BE2C (cell line): ENCODE measurements around the gene SPTBN5.

ENCODE experiments used
- DNase-seq: peaks from one replicate; pipeline ENCODE4 v3.0.0-alpha.2; 2020
- H3K27me3 ChIP-seq: fragments of 250-450 bp; sonication (Bioruptor Pico); 2 replicates; pipeline ENCODE4 v1.5.1; 2020; ENCODE audit warnings: mild to moderate bottlenecking
- H3K36me3 ChIP-seq: fragments of 250-450 bp; sonication (Bioruptor Pico); 2 replicates; pipeline ENCODE4 v1.5.1; 2020; ENCODE audit warnings: mild to moderate bottlenecking
- H3K4me1 ChIP-seq: fragments of 250-450 bp; sonication (Bioruptor Pico); 2 replicates; pipeline ENCODE4 v1.5.1; 2020
- H3K4me3 ChIP-seq: 2 replicates; pipeline ENCODE4 v1.5.1; 2011; ENCODE audit warnings: low read depth, low read length
- H3K9me3 ChIP-seq: fragments of 250-450 bp; sonication (Bioruptor Pico); 2 replicates; pipeline ENCODE4 v1.5.1; 2020
- TF ChIP-seq, protein P1 (sequence below): IDR thresholded peaks from 2 replicates; pipeline ENCODE4 v1.5.1; 2012; ENCODE audit warnings: mild to moderate bottlenecking, low read depth, low read length

SPTBN5 gene

DNA sequence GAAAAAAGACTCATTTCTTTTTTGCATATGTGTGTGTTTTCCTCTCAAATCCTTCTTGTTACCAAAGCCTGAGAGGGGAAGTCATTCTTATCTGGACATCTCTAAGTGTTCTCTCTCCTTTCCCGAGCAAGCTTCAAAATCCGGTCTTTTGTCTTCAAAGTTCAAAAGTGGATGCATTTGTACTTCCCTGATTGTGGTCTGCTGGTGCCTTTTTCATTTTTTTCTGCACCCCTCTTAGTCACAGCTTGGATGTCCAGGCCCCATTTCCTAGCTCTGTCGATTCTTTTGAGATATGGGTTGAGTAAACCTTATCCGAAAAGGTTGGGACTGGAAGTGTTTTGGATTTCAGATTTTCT lies 43.7 kb upstream of the SPTBN5 start:
- no peak overlapping the region for H3K4me3 ChIP-seq
- TF ChIP-seq, protein P1, sequence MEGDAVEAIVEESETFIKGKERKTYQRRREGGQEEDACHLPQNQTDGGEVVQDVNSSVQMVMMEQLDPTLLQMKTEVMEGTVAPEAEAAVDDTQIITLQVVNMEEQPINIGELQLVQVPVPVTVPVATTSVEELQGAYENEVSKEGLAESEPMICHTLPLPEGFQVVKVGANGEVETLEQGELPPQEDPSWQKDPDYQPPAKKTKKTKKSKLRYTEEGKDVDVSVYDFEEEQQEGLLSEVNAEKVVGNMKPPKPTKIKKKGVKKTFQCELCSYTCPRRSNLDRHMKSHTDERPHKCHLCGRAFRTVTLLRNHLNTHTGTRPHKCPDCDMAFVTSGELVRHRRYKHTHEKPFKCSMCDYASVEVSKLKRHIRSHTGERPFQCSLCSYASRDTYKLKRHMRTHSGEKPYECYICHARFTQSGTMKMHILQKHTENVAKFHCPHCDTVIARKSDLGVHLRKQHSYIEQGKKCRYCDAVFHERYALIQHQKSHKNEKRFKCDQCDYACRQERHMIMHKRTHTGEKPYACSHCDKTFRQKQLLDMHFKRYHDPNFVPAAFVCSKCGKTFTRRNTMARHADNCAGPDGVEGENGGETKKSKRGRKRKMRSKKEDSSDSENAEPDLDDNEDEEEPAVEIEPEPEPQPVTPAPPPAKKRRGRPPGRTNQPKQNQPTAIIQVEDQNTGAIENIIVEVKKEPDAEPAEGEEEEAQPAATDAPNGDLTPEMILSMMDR: no peak
- no peaks in the 10 kb centered on the region for H3K36me3 ChIP-seq
- no peak for DNase-seq
- H3K4me1 ChIP-seq: no peaks in the 10 kb centered on the region; the same call in none of the 2 replicates
- H3K27me3 ChIP-seq: no peaks in the 10 kb centered on the region
- no peaks in the 10 kb centered on the region for H3K9me3 ChIP-seq

DNA sequence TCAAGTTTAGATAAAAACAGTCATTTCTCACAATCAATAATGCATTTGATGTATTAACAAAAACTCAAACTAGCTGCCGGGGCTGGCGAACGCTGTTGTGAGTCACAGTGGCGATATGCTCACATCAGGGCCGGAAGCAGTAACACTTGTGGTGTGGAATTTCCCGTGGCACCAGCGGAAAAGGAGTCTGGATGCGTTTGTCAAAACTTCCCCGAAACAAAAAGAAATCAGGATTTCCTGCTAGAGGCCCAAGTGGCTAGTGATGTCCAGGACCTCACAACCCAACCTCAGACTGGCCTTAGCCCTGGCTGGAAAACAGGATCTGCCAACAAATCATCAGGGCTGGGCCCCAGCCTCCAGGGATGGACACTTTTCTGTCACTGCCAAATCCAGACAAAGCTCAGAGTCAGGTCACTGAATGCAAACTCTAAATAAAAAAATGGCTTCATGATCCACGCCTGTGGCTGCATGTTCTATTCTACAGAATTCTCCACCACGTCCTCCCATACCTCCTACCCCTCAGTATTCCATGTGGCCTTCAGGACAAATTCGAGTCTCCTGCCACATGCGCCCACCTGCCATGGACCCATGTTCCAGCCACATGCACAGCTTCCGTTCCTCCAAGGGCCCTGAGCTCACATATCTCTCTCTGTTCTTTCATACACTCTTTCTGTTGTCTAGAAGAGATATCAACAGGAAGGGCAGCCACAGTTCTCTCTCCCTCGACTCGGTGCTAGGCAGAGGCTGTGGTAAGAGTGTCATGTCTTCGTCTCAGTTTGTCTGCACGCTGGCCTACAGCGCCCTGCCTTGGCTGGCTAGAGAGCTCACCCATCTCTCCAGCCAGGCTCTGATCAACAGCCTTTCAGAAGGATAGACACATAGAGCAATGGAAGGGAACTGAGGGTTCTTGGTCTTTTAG lies 43.1 kb upstream of the SPTBN5 start:
- H3K36me3 ChIP-seq: no peaks in the 10 kb centered on the region
- TF ChIP-seq, protein P1: no peak

DNA sequence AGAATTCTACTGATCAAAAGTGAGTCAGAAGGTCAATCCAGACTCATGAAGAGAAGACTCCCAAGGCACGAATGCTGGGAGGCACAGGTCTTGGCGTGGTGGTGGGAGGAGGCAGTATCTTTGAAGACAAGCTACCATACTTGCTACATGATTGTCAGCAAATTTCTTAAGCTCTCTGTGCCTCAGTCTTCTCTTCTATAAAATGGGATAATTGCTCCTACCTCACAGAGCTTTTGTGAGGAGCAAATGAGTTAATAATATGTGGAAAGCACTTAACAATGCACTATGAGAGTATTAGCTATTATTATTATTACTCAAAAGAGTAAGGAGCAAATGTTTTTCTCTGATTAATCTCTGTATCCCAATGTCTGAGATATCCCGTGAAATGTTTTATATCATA lies 42.3 kb upstream of the SPTBN5 start:
- TF ChIP-seq, protein P1: no peak
- no peak for DNase-seq
- H3K36me3 ChIP-seq: no peaks in the 10 kb centered on the region
- H3K4me1 ChIP-seq: no peaks in the 10 kb centered on the region; the same call in none of the 2 replicates
- no peak overlapping the region for H3K4me3 ChIP-seq
- H3K9me3 ChIP-seq: no peaks in the 10 kb centered on the region
- no peaks in the 10 kb centered on the region for H3K27me3 ChIP-seq

More for the DNA sequence above, 43.1 kb upstream of the SPTBN5 start:
- no peaks in the 10 kb centered on the region for H3K9me3 ChIP-seq
- DNase-seq: no peak
- H3K4me1 ChIP-seq: no peaks in the 10 kb centered on the region; the same call in none of the 2 replicates
- no peaks in the 10 kb centered on the region for H3K27me3 ChIP-seq
- no peak overlapping the region for H3K4me3 ChIP-seq

DNA sequence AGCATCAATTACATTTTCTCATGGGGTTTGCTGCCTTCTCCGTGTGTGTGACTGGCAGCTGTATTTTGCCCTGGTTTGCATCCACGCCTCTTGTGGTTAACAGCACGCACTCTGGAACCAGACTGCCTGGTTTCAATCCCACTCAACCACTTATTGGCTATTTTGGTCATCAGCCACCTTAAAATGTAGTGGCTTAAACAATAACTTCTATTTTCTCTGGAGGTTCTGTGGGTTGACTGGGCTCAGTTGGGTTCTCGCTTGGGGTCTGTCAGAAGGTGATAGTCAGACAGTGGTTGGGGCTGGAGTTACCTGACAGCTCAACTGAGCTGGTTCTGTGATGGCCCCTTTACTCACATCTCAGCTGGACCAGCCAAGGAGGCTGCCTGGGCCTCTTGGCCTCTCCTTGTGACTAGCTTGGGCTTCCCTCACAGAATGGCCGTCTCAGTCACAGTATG lies 41.7 kb upstream of the SPTBN5 start:
- Histone ChIP-seq H3K36me3 (no peaks in the 10 kb centered on the region), H3K4me3 (no peak overlapping the region), H3K9me3 (no peaks in the 10 kb centered on the region), H3K4me1 (no peaks in the 10 kb centered on the region; the same call in none of the 2 replicates), H3K27me3 (no peaks in the 10 kb centered on the region)
- no peak for DNase-seq
- TF ChIP-seq, protein P1: no peak

DNA sequence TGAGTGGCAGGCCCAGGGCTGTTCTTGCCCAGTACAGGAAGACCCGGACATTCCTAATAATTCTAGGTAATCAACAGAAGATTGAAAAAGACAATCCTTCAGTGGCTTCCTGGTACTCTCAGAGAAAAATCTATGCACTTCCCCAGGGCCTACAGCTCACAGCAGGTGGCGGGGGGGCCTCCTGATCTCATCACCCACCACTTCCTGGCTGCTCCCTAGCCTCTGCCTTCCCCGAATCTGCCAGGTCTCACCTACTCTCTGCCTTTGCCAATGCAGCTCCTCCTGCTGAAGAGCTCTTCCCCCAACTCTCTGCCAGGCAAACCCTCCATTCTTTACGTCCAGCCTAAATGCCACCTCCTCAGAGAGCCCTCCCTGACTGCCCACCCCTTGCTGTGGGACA lies 41.0 kb upstream of the SPTBN5 start:
- TF ChIP-seq, protein P1: no peak
- Histone ChIP-seq H3K4me3 (no peak overlapping the region), H3K4me1 (no peaks in the 10 kb centered on the region; the same call in none of the 2 replicates), H3K27me3 (no peaks in the 10 kb centered on the region), H3K9me3 (no peaks in the 10 kb centered on the region), H3K36me3 (no peaks in the 10 kb centered on the region)
- DNase-seq: no peak

DNA sequence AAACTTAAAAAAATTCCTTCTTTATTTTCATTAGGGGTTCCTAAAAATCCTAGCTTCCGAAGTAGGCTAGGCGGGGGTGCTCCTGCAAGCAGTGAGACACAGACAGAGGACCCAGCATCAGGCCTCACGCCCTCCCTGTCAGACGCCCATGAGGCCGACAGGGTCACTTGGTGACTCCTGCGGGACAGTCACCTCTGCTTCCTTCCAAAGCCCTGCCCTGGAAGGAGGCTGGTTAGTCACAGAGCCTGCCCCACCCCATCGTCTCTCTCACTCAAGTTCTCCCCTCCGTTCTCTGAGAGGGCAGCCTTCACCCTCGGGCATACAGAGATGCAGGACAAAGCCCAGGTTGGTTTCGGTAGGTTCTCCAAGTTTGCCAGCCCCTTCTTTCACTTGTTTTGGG lies 39.9 kb upstream of the SPTBN5 start:
- Histone ChIP-seq H3K36me3 (no peaks in the 10 kb centered on the region), H3K9me3 (no peaks in the 10 kb centered on the region), H3K4me3 (no peak overlapping the region), H3K4me1 (peaks cover 9% of the 10 kb centered on the region), H3K27me3 (no peaks in the 10 kb centered on the region)
- TF ChIP-seq, protein P1: no peak
- DNase-seq: no peak
